ENCODE data around the gene EFEMP2. TPM values are rescaled to one million over a fixed set of nuclear protein-coding genes. Genes with fewer than 3 reads are reported as not detected.

The EFEMP2 gene
- total RNA-seq, 1 donor from 2014 or later = 97.3 TPM

GRCh38 chr11:65862191-65862735 is 10.3 kb downstream of the EFEMP2 start:
- Histone ChIP-seq H3K36me3 (ENCODE audit: insufficient read depth, low read length) (peaks cover 26% of the 10 kb centered on the region), H2AFZ (ENCODE audit: low read depth, low read length) (no peak overlapping the region), H3K4me1 (ENCODE audit: insufficient read depth, low read length) (peaks cover 37% of the 10 kb centered on the region), H3K4me2 (ENCODE audit: low read length) (peak overlapping the region; percentile 96), H3K9ac (ENCODE audit: low read length) (peak overlapping the region; percentile 89), H3K27ac (ENCODE audit: low read depth, low read length) (no peak overlapping the region), H3K4me3 (ENCODE audit: insufficient read depth, low read depth, low read length) (peak overlapping the region; percentile 98), H3K79me2 (ENCODE audit: insufficient read depth, low read length) (peaks cover 49% of the 10 kb centered on the region), H4K20me1 (ENCODE audit: insufficient read depth, low read length) (peaks cover 58% of the 10 kb centered on the region), H3K27me3 (ENCODE audit: insufficient read depth, low read length) (no peaks in the 10 kb centered on the region), H3K9me3 (ENCODE audit: insufficient read depth, low read depth, low read length) (no peaks in the 10 kb centered on the region)
- no peak for DNase-seq (ENCODE audit: low read depth)
- Mint-ChIP-seq H3K27ac (ENCODE audit: unreplicated experiment) (no peak overlapping the region), H3K4me1 (ENCODE audit: low read depth, unreplicated experiment) (peaks cover 12% of the 10 kb centered on the region), H3K36me3 (ENCODE audit: low read depth, unreplicated experiment) (peaks cover 8% of the 10 kb centered on the region), H3K27me3 (ENCODE audit: low read depth, unreplicated experiment) (no peaks in the 10 kb centered on the region), H3K4me3 (ENCODE audit: unreplicated experiment) (peak overlapping the region; percentile 95), H3K9me3 (ENCODE audit: unreplicated experiment) (no peaks in the 10 kb centered on the region)
- TF ChIP-seq EZH2 (IDR thresholded peaks at IDR 0.05; ENCODE audit: insufficient read depth, low read length) (no peak), CTCF (IDR thresholded peaks at IDR 0.05; ENCODE audit: insufficient read depth, low read depth, low read length) (no peak)
- FAIRE-seq = no peak

- DNase-seq (ENCODE audit: low read depth) (no peak), FAIRE-seq (no peak)
- TF ChIP-seq EZH2 (IDR thresholded peaks at IDR 0.05; ENCODE audit: insufficient read depth, low read length) (no peak), CTCF (IDR thresholded peaks at IDR 0.05; ENCODE audit: insufficient read depth, low read depth, low read length) (no peak)
- H3K4me3 Mint-ChIP-seq (ENCODE audit: unreplicated experiment) = peak overlapping the region; percentile 95
- peaks cover 56% of the 10 kb centered on the region for H3K79me2 ChIP-seq (ENCODE audit: insufficient read depth, low read length)
- peaks cover 12% of the 10 kb centered on the region for H3K4me1 Mint-ChIP-seq (ENCODE audit: low read depth, unreplicated experiment)
- H3K9me3 ChIP-seq (ENCODE audit: insufficient read depth, low read depth, low read length) = no peaks in the 10 kb centered on the region
- no peaks in the 10 kb centered on the region for H3K27me3 Mint-ChIP-seq (ENCODE audit: low read depth, unreplicated experiment)
- peaks cover 35% of the 10 kb centered on the region for H3K4me1 ChIP-seq (ENCODE audit: insufficient read depth, low read length)
- peaks cover 26% of the 10 kb centered on the region for H3K36me3 ChIP-seq (ENCODE audit: insufficient read depth, low read length)
- H3K27ac Mint-ChIP-seq (ENCODE audit: unreplicated experiment) = peak overlapping the region; percentile 62
- H3K4me3 ChIP-seq (ENCODE audit: insufficient read depth, low read depth, low read length) = peak overlapping the region; percentile 98
- no peak overlapping the region for H2AFZ ChIP-seq (ENCODE audit: low read depth, low read length)
- no peaks in the 10 kb centered on the region for H3K27me3 ChIP-seq (ENCODE audit: insufficient read depth, low read length)
- peak overlapping the region; percentile 96 for H3K4me2 ChIP-seq (ENCODE audit: low read length)
- peak overlapping the region; percentile 89 for H3K9ac ChIP-seq (ENCODE audit: low read length)
- H3K36me3 Mint-ChIP-seq (ENCODE audit: low read depth, unreplicated experiment) = peaks cover 9% of the 10 kb centered on the region
- peak overlapping the region; percentile 74 for H3K27ac ChIP-seq (ENCODE audit: low read depth, low read length)
- H4K20me1 ChIP-seq (ENCODE audit: insufficient read depth, low read length) = peaks cover 58% of the 10 kb centered on the region
- H3K9me3 Mint-ChIP-seq (ENCODE audit: unreplicated experiment) = no peaks in the 10 kb centered on the region
Measured at GRCh38 chr11:65861533-65862183, 10.9 kb downstream of the EFEMP2 start.

- Histone ChIP-seq H3K27ac (ENCODE audit: low read depth, low read length) (peak overlapping the region; percentile 74), H2AFZ (ENCODE audit: low read depth, low read length) (peak overlapping the region; percentile 37), H3K4me1 (ENCODE audit: insufficient read depth, low read length) (peaks cover 39% of the 10 kb centered on the region)
Measured at GRCh38 chr11:65861165-65861505, 11.5 kb downstream of the EFEMP2 start.

More at GRCh38 chr11:65861165-65861505, 11.5 kb downstream of the EFEMP2 start:
- Histone ChIP-seq H3K36me3 (ENCODE audit: insufficient read depth, low read length) (peaks cover 29% of the 10 kb centered on the region), H3K9ac (ENCODE audit: low read length) (peak overlapping the region; percentile 89), H4K20me1 (ENCODE audit: insufficient read depth, low read length) (peaks cover 62% of the 10 kb centered on the region), H3K4me2 (ENCODE audit: low read length) (peak overlapping the region; percentile 96), H3K4me3 (ENCODE audit: insufficient read depth, low read depth, low read length) (peak overlapping the region; percentile 98), H3K9me3 (ENCODE audit: insufficient read depth, low read depth, low read length) (no peaks in the 10 kb centered on the region), H3K27me3 (ENCODE audit: insufficient read depth, low read length) (no peaks in the 10 kb centered on the region), H3K79me2 (ENCODE audit: insufficient read depth, low read length) (peaks cover 61% of the 10 kb centered on the region)
- Mint-ChIP-seq H3K36me3 (ENCODE audit: low read depth, unreplicated experiment) (peaks cover 14% of the 10 kb centered on the region), H3K4me3 (ENCODE audit: unreplicated experiment) (peak overlapping the region; percentile 95), H3K9me3 (ENCODE audit: unreplicated experiment) (no peaks in the 10 kb centered on the region), H3K27ac (ENCODE audit: unreplicated experiment) (peak overlapping the region; percentile 81), H3K4me1 (ENCODE audit: low read depth, unreplicated experiment) (peaks cover 16% of the 10 kb centered on the region), H3K27me3 (ENCODE audit: low read depth, unreplicated experiment) (no peaks in the 10 kb centered on the region)
- TF ChIP-seq CTCF (IDR thresholded peaks at IDR 0.05; ENCODE audit: insufficient read depth, low read depth, low read length) = no peak
- TF ChIP-seq EZH2 (IDR thresholded peaks at IDR 0.05; ENCODE audit: insufficient read depth, low read length) = no peak
- DNase-seq (ENCODE audit: low read depth) (no peak), FAIRE-seq (no peak)
